Measurements from ENCODE around the gene PCF11. TPM values are rescaled to one million over a fixed set of nuclear protein-coding genes. Genes with fewer than 3 reads are reported as not detected.

The PCF11 gene
- total RNA-seq, 1 donor, result 46.2 TPM

- DNase-seq (ENCODE audit: low read depth), result no peak
- TF ChIP-seq CTCF (IDR thresholded peaks at IDR 0.05; ENCODE audit: insufficient read depth, low read depth, low read length), result no peak
- no peak overlapping the region for H3K4me3 ChIP-seq (ENCODE audit: low read depth, low read length)
These were observed 65.6 kb downstream of the PCF11 start for GRCh38 chr11:83222499-83222898.

- DNase-seq (ENCODE audit: low read depth), result no peak
- no peak for TF ChIP-seq CTCF (IDR thresholded peaks at IDR 0.05; ENCODE audit: insufficient read depth, low read depth, low read length)
- H3K4me3 ChIP-seq (ENCODE audit: low read depth, low read length), result no peak overlapping the region
These were observed 66.5 kb downstream of the PCF11 start for GRCh38 chr11:83223457-83223856.

GRCh38 chr11:83235825-83236224, 78.9 kb downstream of the PCF11 start:
- peak; percentile 55 for DNase-seq (ENCODE audit: low read depth)
- H3K4me3 ChIP-seq (ENCODE audit: low read depth, low read length), result no peak overlapping the region
- TF ChIP-seq CTCF (IDR thresholded peaks at IDR 0.05; ENCODE audit: insufficient read depth, low read depth, low read length), result no peak

Small RNA genes lying within 50 kb of the gene (small RNA-seq; reads per million reads assigned to genes)
- not detected for gene AP000873.5

Other genes with a start within 250 kb of the PCF11 start
- 11.3 and 12.5 TPM in 2 replicates for gene RAB30, start 85.2 kb upstream of the PCF11 start, total RNA-seq
- 6.4 and 11.2 TPM in 2 replicates for gene ANKRD42, start 36.6 kb downstream of the PCF11 start, total RNA-seq
- 58.3 and 73.0 TPM in 2 replicates for gene CCDC90B, start 129.2 kb downstream of the PCF11 start, total RNA-seq